DLD1 (cell line): ENCODE data around the gene SH2D1B.

Experiments
- in situ Hi-C: cut with HindIII; loops from 2 replicates; pipeline ENCODE4 v1.10.0; 2017; ENCODE audit warnings: low sequenced_read_pairs

Gene SH2D1B

GRCh38 chr1:162400790-162401355 lies 11.1 kb downstream of the SH2D1B start:
- in situ Hi-C loops, result no loop called here

- in situ Hi-C loops, result loop anchor here (25.0 kb wide), 1 partner anchor 187 kb away; no protein-coding TSS in a partner anchor
Observed at GRCh38 chr1:162398999-162399580, 12.8 kb downstream of the SH2D1B start.

GRCh38 chr1:162397943-162398560 lies 13.9 kb downstream of the SH2D1B start:
- in situ Hi-C loops, result loop anchor here (25.0 kb wide), 1 partner anchor 186 kb away; no protein-coding TSS in a partner anchor

GRCh38 chr1:162397039-162397448 lies 14.9 kb downstream of the SH2D1B start:
- in situ Hi-C loops, result loop anchor here (25.0 kb wide), 1 partner anchor 185 kb away; no protein-coding TSS in a partner anchor

GRCh38 chr1:162396201-162396906 lies 15.6 kb downstream of the SH2D1B start:
- in situ Hi-C loops, result loop anchor here (25.0 kb wide), 1 partner anchor 184 kb away; no protein-coding TSS in a partner anchor

- in situ Hi-C loops, result loop anchor here (25.0 kb wide), 1 partner anchor 180 kb away; no protein-coding TSS in a partner anchor
Observed at GRCh38 chr1:162391790-162392563, 20.0 kb downstream of the SH2D1B start.

- in situ Hi-C loops, result loop anchor here (25.0 kb wide), 1 partner anchor 178 kb away; no protein-coding TSS in a partner anchor
Observed at GRCh38 chr1:162390396-162391185, 21.3 kb downstream of the SH2D1B start.

- in situ Hi-C loops, result loop anchor here (10.0 to 25.0 kb wide), 2 partner anchors 178 to 345 kb away; no protein-coding TSS in a partner anchor
Observed at GRCh38 chr1:162389971-162390370, 22.0 kb downstream of the SH2D1B start.

GRCh38 chr1:162389021-162389818 lies 22.7 kb downstream of the SH2D1B start:
- in situ Hi-C loops, result loop anchor here (10.0 to 25.0 kb wide), 2 partner anchors 177 to 344 kb away; no protein-coding TSS in a partner anchor

- in situ Hi-C loops, result loop anchor here (10.0 to 25.0 kb wide), 2 partner anchors 176 to 344 kb away; no protein-coding TSS in a partner anchor
Observed at GRCh38 chr1:162388615-162389014, 23.3 kb downstream of the SH2D1B start.

GRCh38 chr1:162388083-162388594 lies 23.8 kb downstream of the SH2D1B start:
- in situ Hi-C loops, result loop anchor here (10.0 to 25.0 kb wide), 2 partner anchors 176 to 343 kb away; no protein-coding TSS in a partner anchor

GRCh38 chr1:162387226-162388082 lies 24.5 kb downstream of the SH2D1B start:
- in situ Hi-C loops, result loop anchor here (10.0 to 25.0 kb wide), 2 partner anchors 175 to 343 kb away; no protein-coding TSS in a partner anchor

GRCh38 chr1:162386292-162387225 lies 25.4 kb downstream of the SH2D1B start:
- in situ Hi-C loops, result loop anchor here (10.0 to 25.0 kb wide), 2 partner anchors 174 to 342 kb away; no protein-coding TSS in a partner anchor

- in situ Hi-C loops, result loop anchor here (10.0 to 25.0 kb wide), 2 partner anchors 173 to 341 kb away; no protein-coding TSS in a partner anchor
Observed at GRCh38 chr1:162385702-162386101, 26.2 kb downstream of the SH2D1B start.

- in situ Hi-C loops, result loop anchor here (10.0 to 25.0 kb wide), 2 partner anchors 173 to 340 kb away; no protein-coding TSS in a partner anchor
Observed at GRCh38 chr1:162385280-162385623, 26.7 kb downstream of the SH2D1B start.
